Subcutaneous abdominal adipose tissue (tissue), 5 donors: ENCODE results near the gene SDC3.

Experiments
- H3K27ac ChIP-seq: one replicate; pipeline ENCODE4 v1.7.0; 2013; ENCODE audit warnings: low read depth, mild to moderate bottlenecking, inconsistent platforms, low read length, moderate library complexity
- H3K27me3 ChIP-seq, 5 donors: one replicate each; pipeline ENCODE4 v1.7.0; 2013; ENCODE audit warnings: low read length in 5 of 5, inconsistent platforms in 1 of 5; ENCODE audit not compliant: control insufficient read depth in 5 of 5, insufficient read depth in 4 of 5
- H3K36me3 ChIP-seq, 5 donors: one replicate each; pipeline ENCODE4 v1.7.0; 2013; ENCODE audit warnings: low read length in 5 of 5; ENCODE audit not compliant: control insufficient read depth in 5 of 5, insufficient read depth in 5 of 5
- H3K4me1 ChIP-seq, 5 donors: one replicate each; pipeline ENCODE4 v1.7.0; 2013; ENCODE audit warnings: low read length in 5 of 5, mild to moderate bottlenecking in 3 of 5, moderate library complexity in 1 of 5; ENCODE audit not compliant: control insufficient read depth in 5 of 5, insufficient read depth in 5 of 5
- H3K4me3 ChIP-seq, 5 donors: one replicate each; pipeline ENCODE4 v1.7.0; 2013; ENCODE audit warnings: low read length in 5 of 5, low read depth in 1 of 5
- H3K9ac ChIP-seq, 5 donors: one replicate each; pipeline ENCODE4 v1.7.0; 2013; ENCODE audit warnings: low read length in 5 of 5, mild to moderate bottlenecking in 4 of 5, moderate library complexity in 3 of 5
- H3K9me3 ChIP-seq, 5 donors: one replicate each; pipeline ENCODE4 v1.7.0; 2013; ENCODE audit warnings: low read length in 5 of 5; ENCODE audit not compliant: control insufficient read depth in 5 of 5
- donor health status: healthy.
- donor health status: healthy.
- donor health status: healthy.
- donor health status: healthy.
- donor health status: healthy.

SDC3 gene

GRCh38 chr1:30905916-30906620, 2.5 kb downstream of the SDC3 start:
- H3K27me3 ChIP-seq: no peaks in the 10 kb centered on the region
- no peak overlapping the region for H3K4me3 ChIP-seq
- peak overlapping the region in 1 of 5 donors; percentile 27 for H3K9ac ChIP-seq
- H3K9me3 ChIP-seq: no peaks in the 10 kb centered on the region
- peaks cover 0 to 3% (median 0%) of the 10 kb centered on the region in 5 donors for H3K36me3 ChIP-seq
- peaks cover 7 to 77% (median 69%) of the 10 kb centered on the region in 5 donors for H3K4me1 ChIP-seq
- H3K27ac ChIP-seq: no peak overlapping the region

- Histone ChIP-seq H3K9ac (peak overlapping the region in 1 of 5 donors; percentile 27), H3K27me3 (no peaks in the 10 kb centered on the region), H3K9me3 (no peaks in the 10 kb centered on the region), H3K36me3 (peaks cover 0 to 3% (median 2%) of the 10 kb centered on the region in 5 donors), H3K27ac (no peak overlapping the region), H3K4me3 (no peak overlapping the region), H3K4me1 (peaks cover 7 to 74% (median 63%) of the 10 kb centered on the region in 5 donors)
These were observed 3.2 kb downstream of the SDC3 start for GRCh38 chr1:30905403-30905802.

- peaks cover 7 to 72% (median 63%) of the 10 kb centered on the region in 5 donors for H3K4me1 ChIP-seq
- no peaks in the 10 kb centered on the region for H3K27me3 ChIP-seq
- peaks cover 0 to 6% (median 3%) of the 10 kb centered on the region in 5 donors for H3K36me3 ChIP-seq
- H3K9me3 ChIP-seq: no peaks in the 10 kb centered on the region
- no peak overlapping the region for H3K27ac ChIP-seq
- H3K9ac ChIP-seq: no peak overlapping the region
- H3K4me3 ChIP-seq: no peak overlapping the region
These were observed 3.6 kb downstream of the SDC3 start for GRCh38 chr1:30904962-30905335.

- no peak overlapping the region for H3K4me3 ChIP-seq
- peaks cover 6 to 72% (median 61%) of the 10 kb centered on the region in 5 donors for H3K4me1 ChIP-seq
- peaks cover 0 to 7% (median 3%) of the 10 kb centered on the region in 5 donors for H3K36me3 ChIP-seq
- no peak overlapping the region for H3K27ac ChIP-seq
- H3K9ac ChIP-seq: no peak overlapping the region
- H3K9me3 ChIP-seq: no peaks in the 10 kb centered on the region
- no peaks in the 10 kb centered on the region for H3K27me3 ChIP-seq
These were observed 4.2 kb downstream of the SDC3 start for GRCh38 chr1:30904191-30904961.

- Histone ChIP-seq H3K27me3 (no peaks in the 10 kb centered on the region), H3K27ac (peak overlapping the region; percentile 70), H3K9ac (peak overlapping the region in 2 of 5 donors; percentile 34 to 47), H3K9me3 (no peaks in the 10 kb centered on the region), H3K4me3 (no peak overlapping the region), H3K36me3 (peaks cover 0 to 7% (median 3%) of the 10 kb centered on the region in 5 donors), H3K4me1 (peaks cover 5 to 66% (median 55%) of the 10 kb centered on the region in 5 donors)
These were observed 5.1 kb downstream of the SDC3 start for GRCh38 chr1:30903343-30904034.

GRCh38 chr1:30902593-30903290, 5.8 kb downstream of the SDC3 start:
- Histone ChIP-seq H3K27ac (peak overlapping the region; percentile 70), H3K4me3 (no peak overlapping the region), H3K4me1 (peaks cover 5 to 63% (median 52%) of the 10 kb centered on the region in 5 donors), H3K27me3 (no peaks in the 10 kb centered on the region), H3K9ac (peak overlapping the region in 2 of 5 donors; percentile 34 to 47), H3K36me3 (peaks cover 0 to 7% (median 3%) of the 10 kb centered on the region in 5 donors), H3K9me3 (no peaks in the 10 kb centered on the region)

- peaks cover 1 to 55% (median 44%) of the 10 kb centered on the region in 5 donors for H3K4me1 ChIP-seq
- no peaks in the 10 kb centered on the region for H3K9me3 ChIP-seq
- H3K9ac ChIP-seq: peak overlapping the region in 2 of 5 donors; percentile 45 to 47
These were observed 6.6 kb downstream of the SDC3 start for GRCh38 chr1:30901798-30902581.

GRCh38 chr1:30900931-30901560, 7.5 kb downstream of the SDC3 start:
- peak overlapping the region in 1 of 5 donors; percentile 26 for H3K9ac ChIP-seq
- H3K4me3 ChIP-seq: no peak overlapping the region

More at GRCh38 chr1:30901798-30902581, 6.6 kb downstream of the SDC3 start:
- Histone ChIP-seq H3K27ac (peak overlapping the region; percentile 70), H3K4me3 (peak overlapping the region in 1 of 5 donors; percentile 24), H3K27me3 (no peaks in the 10 kb centered on the region), H3K36me3 (peaks cover 0 to 7% (median 3%) of the 10 kb centered on the region in 5 donors)

More at GRCh38 chr1:30900931-30901560, 7.5 kb downstream of the SDC3 start:
- H3K4me1 ChIP-seq: peaks cover 1 to 46% (median 35%) of the 10 kb centered on the region in 5 donors
- no peaks in the 10 kb centered on the region for H3K27me3 ChIP-seq
- H3K36me3 ChIP-seq: peaks cover 0 to 7% (median 3%) of the 10 kb centered on the region in 5 donors
- no peaks in the 10 kb centered on the region for H3K9me3 ChIP-seq
- H3K27ac ChIP-seq: peak overlapping the region; percentile 70
